GM19452 (cell line): ENCODE data around the gene BLOC1S4.

Experiments used
- ATAC-seq: cut with Tn5 transposase; IDR thresholded peaks from one replicate; pipeline ENCODE4 v1.9.1; 2021; ENCODE audit not compliant: unreplicated experiment

BLOC1S4 gene

GRCh38 chr4:6761649-6762615, 46.0 kb downstream of the BLOC1S4 start:
- ATAC-seq = no peak

GRCh38 chr4:6763330-6763851, 47.4 kb downstream of the BLOC1S4 start:
- no peak for ATAC-seq

GRCh38 chr4:6764976-6765620, 49.1 kb downstream of the BLOC1S4 start:
- ATAC-seq = no peak

GRCh38 chr4:6765703-6766102, 49.7 kb downstream of the BLOC1S4 start:
- no peak for ATAC-seq
